Thyroid gland (tissue), 4 donors: ENCODE measurements around the gene UBE2H. TPM values are rescaled to one million over a fixed set of nuclear protein-coding genes. Genes with fewer than 3 reads are reported as not detected.
A peak's percentile ranks its signal among the peaks of the same experiment; 100 is the strongest.

ENCODE experiments used
- DNase-seq, 2 donors: peaks; one replicate each; pipeline ENCODE4 v3.0.0-alpha.2; 2019
- H3K27ac ChIP-seq, 3 donors: fragments of 200-600 bp; sonication (generic); 1 replicate in 2 of 3; 2 replicates in 1 of 3; pipeline ENCODE4 v1.5.1; 2016 to 2019; ENCODE audit warnings: mild to moderate bottlenecking in 1 of 3, moderate library complexity in 1 of 3
- H3K27me3 ChIP-seq: fragments of 200-600 bp; sonication (generic); one replicate; pipeline ENCODE4 v1.5.1; 2019
- H3K36me3 ChIP-seq, 2 donors: fragments of 200-600 bp; sonication (generic); one replicate each; pipeline ENCODE4 v1.5.1; 2016 to 2019
- H3K4me1 ChIP-seq, 2 donors: fragments of 200-600 bp; sonication (generic); one replicate each; pipeline ENCODE4 v1.5.1; 2017 to 2019
- H3K4me3 ChIP-seq, 3 donors: fragments of 200-600 bp; sonication (generic); replicated peaks in 1 of 3; 1 replicate in 2 of 3; 2 replicates in 1 of 3; pipeline ENCODE4 v1.5.1; 2016; ENCODE audit warnings: mild to moderate bottlenecking in 1 of 3
- H3K9me3 ChIP-seq: fragments of 200-600 bp; sonication (generic); one replicate; pipeline ENCODE4 v1.5.1; 2017
- POLR2A ChIP-seq, 2 donors: fragments of 450-650 bp; IDR thresholded peaks; one replicate each; pipeline ENCODE4 v1.6.1; 2017; ENCODE audit warnings: antibody characterized with exemption in 2 of 2, mild to moderate bottlenecking in 2 of 2, moderate library complexity in 1 of 2
- WGBS, 2 donors: methylation state at CpG; one replicate each; pipeline ENCODE4 v1.1.5; 2017; 5-methylcytosine and 5-hydroxymethylcytosine counted together
- intact Hi-C: fragments of 100-400 bp; cut with DNase I; formaldehyde crosslinking; loops from one replicate; pipeline ENCODE4 v1.15.1; 2023
- total RNA-seq, 4 donors: library from RNA; depleted of rRNA; stranded (reverse); fragments of >200 nt; gene quantifications; one replicate each; pipeline ENCODE4 v1.2.3, GENCODE V29; 2016
- TF ChIP-seq, protein P1 (sequence below), 6 experiments: fragments of 200-600 bp in 3 of 6; fragments of 450-650 bp in 3 of 6; sonication (generic) in 3 of 6; IDR thresholded peaks; one replicate each; pipeline ENCODE4 v1.5.1; 2016 to 2019; ENCODE audit warnings: antibody characterized with exemption in 6 of 6, mild to moderate bottlenecking in 2 of 6, inconsistent platforms in 1 of 6, moderate library complexity in 1 of 6

UBE2H gene
- total RNA-seq, 4 donors from 2014 or later, result 97.7 to 156 (median 122) TPM

DNA sequence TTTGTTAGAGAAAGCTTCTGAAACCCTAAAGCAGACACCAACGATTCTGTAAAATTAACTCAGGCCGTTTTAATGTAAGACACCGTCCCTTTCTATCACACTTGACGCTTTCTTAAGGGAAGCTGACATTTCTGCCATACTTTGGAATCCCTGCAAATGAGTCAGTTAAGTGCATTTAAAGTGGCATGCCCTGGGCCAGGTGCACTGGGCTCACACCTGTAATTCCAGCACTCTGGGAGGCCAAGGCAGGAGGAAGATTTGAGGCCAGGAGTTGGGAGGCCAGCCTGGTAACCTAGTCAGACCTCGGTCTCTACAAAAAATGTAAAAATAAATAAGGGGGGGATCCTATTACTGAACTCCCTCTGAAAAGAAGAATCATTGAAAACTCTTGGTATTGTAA lies 4.4 kb downstream of the UBE2H start:
- intact Hi-C loops, result no loop called here
- no peaks in the 10 kb centered on the region for H3K9me3 ChIP-seq
- TF ChIP-seq, protein P1, sequence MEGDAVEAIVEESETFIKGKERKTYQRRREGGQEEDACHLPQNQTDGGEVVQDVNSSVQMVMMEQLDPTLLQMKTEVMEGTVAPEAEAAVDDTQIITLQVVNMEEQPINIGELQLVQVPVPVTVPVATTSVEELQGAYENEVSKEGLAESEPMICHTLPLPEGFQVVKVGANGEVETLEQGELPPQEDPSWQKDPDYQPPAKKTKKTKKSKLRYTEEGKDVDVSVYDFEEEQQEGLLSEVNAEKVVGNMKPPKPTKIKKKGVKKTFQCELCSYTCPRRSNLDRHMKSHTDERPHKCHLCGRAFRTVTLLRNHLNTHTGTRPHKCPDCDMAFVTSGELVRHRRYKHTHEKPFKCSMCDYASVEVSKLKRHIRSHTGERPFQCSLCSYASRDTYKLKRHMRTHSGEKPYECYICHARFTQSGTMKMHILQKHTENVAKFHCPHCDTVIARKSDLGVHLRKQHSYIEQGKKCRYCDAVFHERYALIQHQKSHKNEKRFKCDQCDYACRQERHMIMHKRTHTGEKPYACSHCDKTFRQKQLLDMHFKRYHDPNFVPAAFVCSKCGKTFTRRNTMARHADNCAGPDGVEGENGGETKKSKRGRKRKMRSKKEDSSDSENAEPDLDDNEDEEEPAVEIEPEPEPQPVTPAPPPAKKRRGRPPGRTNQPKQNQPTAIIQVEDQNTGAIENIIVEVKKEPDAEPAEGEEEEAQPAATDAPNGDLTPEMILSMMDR (IDR thresholded peaks at IDR 0.05), result no peak
- TF ChIP-seq POLR2A (IDR thresholded peaks at IDR 0.05), result no peak
- DNase-seq, result no peak
- H3K27ac ChIP-seq, result peak overlapping the region; percentile 98
- WGBS, 2 donors, result 80 to 86% methylated on average over 5 of the region's 5 CpGs
- no peaks in the 10 kb centered on the region for H3K27me3 ChIP-seq
- no peak overlapping the region for H3K4me3 ChIP-seq
- peaks cover 27 to 43% of the 10 kb centered on the region in 2 donors for H3K4me1 ChIP-seq
- H3K36me3 ChIP-seq, result no peaks in the 10 kb centered on the region

DNA sequence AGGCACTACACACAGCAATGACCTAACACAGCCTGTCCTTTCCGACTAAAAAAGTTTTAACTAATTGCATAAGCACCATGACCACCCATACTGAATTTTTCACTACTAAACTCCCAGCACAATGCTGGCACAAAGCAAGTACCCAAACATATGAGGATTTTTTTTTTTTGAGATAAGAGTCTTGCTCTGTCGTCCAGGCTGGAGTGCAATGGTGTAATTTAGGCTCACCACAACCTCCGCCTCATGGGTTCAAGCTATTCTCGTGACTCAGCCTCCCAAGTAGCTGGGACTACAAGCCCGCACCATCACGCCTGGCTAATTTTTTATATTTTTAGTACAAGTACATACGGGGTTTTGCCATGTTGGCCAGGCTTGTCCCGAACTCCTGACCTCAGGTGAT lies 5.1 kb downstream of the UBE2H start:
- no peaks in the 10 kb centered on the region for H3K27me3 ChIP-seq
- DNase-seq, result no peak
- H3K36me3 ChIP-seq, result no peaks in the 10 kb centered on the region
- TF ChIP-seq POLR2A (IDR thresholded peaks at IDR 0.05), result no peak
- TF ChIP-seq, protein P1 (IDR thresholded peaks at IDR 0.05), result no peak
- H3K4me1 ChIP-seq, result peaks cover 27 to 44% of the 10 kb centered on the region in 2 donors
- intact Hi-C loops, result no loop called here
- WGBS, 2 donors, result 67 to 74% methylated on average over 8 of the region's 8 CpGs
- H3K4me3 ChIP-seq, result no peak overlapping the region
- H3K9me3 ChIP-seq, result no peaks in the 10 kb centered on the region
- peak overlapping the region; percentile 98 for H3K27ac ChIP-seq

DNA sequence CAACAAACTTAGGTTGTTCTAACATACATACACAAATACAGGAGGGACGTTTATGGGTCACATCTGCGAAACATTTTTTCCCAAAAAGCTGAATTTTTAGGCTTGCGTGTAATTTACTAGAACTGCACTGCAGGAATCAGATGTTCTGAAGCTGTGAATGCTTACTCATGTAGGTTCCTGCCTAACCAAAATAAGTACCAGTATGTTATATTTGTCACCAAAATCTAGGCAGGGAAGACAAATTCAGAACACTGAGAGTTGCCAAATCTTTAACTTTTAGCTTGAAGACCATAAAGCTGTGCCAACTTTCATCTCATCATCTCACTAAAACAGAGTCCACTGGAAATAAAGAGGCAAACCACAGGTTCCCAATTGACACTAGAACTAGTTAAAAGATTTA lies 5.7 kb downstream of the UBE2H start:
- WGBS, 2 donors, result 74 to 89% methylated on average over 3 of the region's 3 CpGs
- no peaks in the 10 kb centered on the region for H3K9me3 ChIP-seq
- H3K27me3 ChIP-seq, result no peaks in the 10 kb centered on the region
- H3K4me1 ChIP-seq, result peaks cover 27 to 44% of the 10 kb centered on the region in 2 donors
- H3K27ac ChIP-seq, result peak overlapping the region; percentile 98
- no peak overlapping the region for H3K4me3 ChIP-seq
- H3K36me3 ChIP-seq, result no peaks in the 10 kb centered on the region
- intact Hi-C loops, result no loop called here
- DNase-seq, result no peak
- no peak for TF ChIP-seq POLR2A (IDR thresholded peaks at IDR 0.05)
- TF ChIP-seq, protein P1 (IDR thresholded peaks at IDR 0.05), result no peak

DNA sequence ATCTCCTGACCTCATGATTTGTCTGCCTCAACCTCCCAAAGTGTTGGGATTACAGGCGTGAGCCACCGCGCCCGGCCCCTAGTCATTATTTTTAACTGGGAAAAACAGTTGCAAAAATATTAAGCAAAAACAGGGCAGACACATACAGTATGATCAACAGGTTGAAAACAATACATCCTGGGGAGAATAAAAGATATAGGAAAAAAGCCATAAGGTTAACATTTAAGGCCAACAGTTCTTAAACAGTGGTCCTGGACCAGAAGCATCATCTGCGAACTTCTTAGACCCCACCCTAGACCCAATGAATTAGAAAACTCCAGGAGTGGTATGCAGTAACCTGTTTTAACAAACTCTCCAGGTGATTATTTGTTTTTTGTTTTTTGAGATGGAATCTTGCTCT lies 6.5 kb downstream of the UBE2H start:
- DNase-seq, result no peak
- Histone ChIP-seq H3K4me1 (peaks cover 30 to 44% of the 10 kb centered on the region in 2 donors), H3K4me3 (no peak overlapping the region), H3K36me3 (no peaks in the 10 kb centered on the region), H3K27ac (no peak overlapping the region), H3K27me3 (no peaks in the 10 kb centered on the region), H3K9me3 (no peaks in the 10 kb centered on the region)
- intact Hi-C loops, result no loop called here
- 96 to 97% methylated on average over 5 of the region's 5 CpGs for WGBS, 2 donors
- no peak for TF ChIP-seq POLR2A (IDR thresholded peaks at IDR 0.05)
- TF ChIP-seq, protein P1 (IDR thresholded peaks at IDR 0.05), result no peak

GRCh38 chr7:129943352-129943751 lies 9.4 kb downstream of the UBE2H start:
- intact Hi-C loops, result no loop called here
- no peak overlapping the region for H3K4me3 ChIP-seq
- 81 to 90% methylated on average over 6 of the region's 6 CpGs for WGBS, 2 donors
- H3K27me3 ChIP-seq, result no peaks in the 10 kb centered on the region
- DNase-seq, result no peak
- no peaks in the 10 kb centered on the region for H3K9me3 ChIP-seq
- TF ChIP-seq, protein P1 (IDR thresholded peaks at IDR 0.05), result no peak
- no peak for TF ChIP-seq POLR2A (IDR thresholded peaks at IDR 0.05)
- H3K27ac ChIP-seq, result no peak overlapping the region
- H3K36me3 ChIP-seq, result no peaks in the 10 kb centered on the region
- peaks cover 35 to 37% of the 10 kb centered on the region in 2 donors for H3K4me1 ChIP-seq
